Daoy (cell line): ENCODE results near the gene SMYD3. TPM values are rescaled to one million over a fixed set of nuclear protein-coding genes. Genes with fewer than 3 reads are reported as not detected.
"Not testable (repeated sequence)": the region's sequence is repeated elsewhere in the genome, so short reads cannot be mapped to it uniquely, and the experiment has no call there.

Experiments
- DNase-seq: peaks from one replicate; pipeline ENCODE4 v3.0.0-alpha.2; 2015; ENCODE audit warnings: low read depth
- total RNA-seq: library from RNA; depleted of rRNA; stranded (reverse); fragments of >200 nt; shearing (Covaris generic); gene quantifications from 2 replicates; pipeline ENCODE4 v1.2.3, GENCODE V29; 2014

SMYD3 gene
- total RNA-seq, 1 experiment from 2014 or later: 21.4 TPM

DNA sequence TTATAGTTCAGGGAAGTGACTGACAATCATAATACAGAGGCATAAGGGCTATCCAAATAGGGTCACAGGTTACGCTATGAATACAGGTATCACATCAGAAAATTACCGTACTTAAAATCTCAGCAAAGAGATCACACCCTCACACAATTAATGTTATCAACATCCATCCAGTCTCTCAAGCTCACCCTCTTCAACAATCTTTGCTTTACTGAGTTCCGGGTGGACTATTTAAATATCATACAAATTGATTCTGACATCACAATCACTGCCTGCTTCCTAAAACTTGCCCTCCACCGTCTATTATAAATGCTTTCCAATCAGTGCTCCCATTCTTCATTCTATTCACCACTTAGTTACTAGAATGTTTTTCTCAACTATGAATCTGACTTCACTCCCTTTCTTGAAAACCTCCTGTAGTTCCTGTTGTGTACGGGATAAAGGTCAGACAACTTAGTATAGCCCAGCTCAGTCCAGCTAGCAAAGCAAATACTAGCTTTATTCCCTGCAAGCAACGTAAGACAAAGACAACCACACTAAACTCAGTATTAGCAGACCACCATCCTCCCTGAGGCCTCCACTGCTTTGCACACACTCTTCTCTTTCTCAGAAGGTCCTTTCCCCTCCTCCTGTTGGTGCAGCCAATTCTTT, 398.7 kb downstream of the SMYD3 start:
- no peak for DNase-seq

DNA sequence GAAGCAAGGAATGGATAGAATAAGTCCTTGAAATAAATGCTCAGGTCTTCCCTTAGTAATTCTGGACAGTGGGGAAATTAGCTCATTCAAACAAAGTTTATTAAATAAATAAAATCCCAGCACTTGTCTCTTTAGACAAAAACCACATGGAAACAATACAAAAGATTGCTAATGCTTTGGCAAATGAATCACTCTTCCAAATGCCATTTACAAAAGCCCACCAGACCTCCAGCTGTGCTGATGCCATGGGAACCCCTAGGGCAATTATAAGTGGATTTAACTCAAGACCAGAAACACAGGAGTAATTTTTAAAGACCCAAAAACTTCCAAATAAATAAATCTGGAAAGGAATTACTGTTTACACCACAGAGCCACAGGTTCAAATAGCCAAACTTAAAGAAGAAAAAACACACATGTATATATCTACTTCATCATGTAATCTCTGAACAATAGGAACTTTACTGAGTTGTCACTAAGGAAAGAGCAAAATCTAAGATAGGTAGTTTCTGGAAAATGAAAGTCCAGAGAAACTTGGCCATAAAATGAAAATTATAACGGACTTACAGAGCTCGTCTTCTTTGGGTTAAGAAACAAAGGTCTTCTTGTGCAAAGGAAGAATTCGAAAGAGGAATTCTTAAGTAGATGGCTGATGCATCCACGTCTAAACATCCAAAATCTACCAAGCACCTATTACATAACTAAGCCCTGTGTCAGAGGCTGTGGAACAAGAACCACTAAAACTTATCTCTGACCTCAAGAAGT, 399.4 kb downstream of the SMYD3 start:
- peak; percentile 86 for DNase-seq

DNA sequence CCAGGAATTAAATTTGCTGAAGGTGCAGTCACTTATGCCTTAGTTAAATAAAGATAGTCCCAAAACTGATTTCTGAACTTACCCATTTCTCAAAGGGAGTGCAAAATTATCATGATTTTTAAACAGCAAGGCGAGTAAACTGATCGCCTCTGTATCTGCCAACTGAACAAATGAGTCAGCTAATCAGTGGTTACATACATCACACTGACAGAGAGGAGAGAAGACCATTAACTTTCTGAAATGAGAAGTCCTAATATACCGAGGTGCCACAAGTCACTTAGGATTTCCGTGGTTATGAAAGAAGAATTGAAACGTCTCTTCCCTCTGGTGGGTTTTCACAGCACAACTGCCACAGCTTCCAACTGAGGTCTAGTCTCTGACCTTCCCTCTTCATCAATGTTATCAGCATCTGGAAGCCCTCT, 400.7 kb downstream of the SMYD3 start:
- peak; percentile 54 for DNase-seq

DNA sequence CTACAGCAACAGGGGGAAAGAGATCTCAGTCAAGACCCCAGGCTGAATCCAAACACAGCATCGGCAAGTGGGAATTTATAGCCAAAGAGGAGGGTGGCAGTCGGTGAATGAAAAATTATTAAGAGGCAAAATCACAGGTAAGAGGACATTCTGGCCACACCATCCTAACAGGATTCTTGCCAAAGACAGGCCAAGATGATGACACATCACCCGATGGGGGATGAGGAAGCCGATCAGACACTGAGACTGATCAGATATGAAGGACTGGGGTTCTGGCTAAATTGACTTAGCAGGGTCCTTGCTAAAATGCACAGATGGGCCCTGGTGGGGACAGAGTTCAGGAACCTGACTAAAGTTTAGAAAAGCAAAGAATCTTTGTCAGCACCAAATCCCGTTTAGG, 402.2 kb downstream of the SMYD3 start:
- no peak for DNase-seq

DNA sequence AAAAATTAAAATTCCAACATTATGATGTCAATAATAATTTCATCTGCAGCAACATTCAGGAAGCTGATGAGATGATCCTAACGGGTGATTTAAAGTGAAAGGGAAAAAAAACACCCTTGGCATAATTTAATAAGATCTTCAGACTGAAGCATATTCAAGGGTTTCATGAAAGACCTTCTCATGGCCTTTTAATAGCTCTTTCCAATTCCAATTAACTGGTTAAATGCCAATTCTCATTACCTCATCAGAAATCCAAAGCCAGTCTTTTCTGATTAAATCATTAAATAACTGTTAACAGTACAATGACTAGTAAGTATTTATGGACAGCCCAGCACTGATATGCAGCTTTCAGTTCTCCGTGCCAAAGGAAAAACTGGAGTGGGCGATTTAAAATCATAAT, 407.5 kb downstream of the SMYD3 start:
- DNase-seq: no peak

DNA sequence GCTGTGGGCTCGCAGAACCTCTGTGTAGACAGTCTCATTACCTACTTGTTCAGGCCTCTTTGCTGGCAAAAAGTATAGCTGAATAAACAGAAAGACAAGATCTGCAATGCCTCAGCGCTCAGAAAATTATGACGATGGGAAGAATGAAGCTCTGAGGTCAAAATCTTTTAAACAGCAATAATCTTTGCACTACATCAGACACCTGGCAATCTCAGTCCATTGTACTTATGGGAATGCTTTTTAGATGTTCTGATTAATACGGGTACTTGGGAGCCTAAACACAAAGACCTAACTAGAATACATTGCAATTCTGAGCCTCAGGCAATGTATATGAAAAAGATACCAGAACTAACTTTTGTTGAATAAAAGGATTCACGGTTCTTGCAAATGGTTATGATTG, 410.7 kb downstream of the SMYD3 start:
- DNase-seq: no peak

DNA sequence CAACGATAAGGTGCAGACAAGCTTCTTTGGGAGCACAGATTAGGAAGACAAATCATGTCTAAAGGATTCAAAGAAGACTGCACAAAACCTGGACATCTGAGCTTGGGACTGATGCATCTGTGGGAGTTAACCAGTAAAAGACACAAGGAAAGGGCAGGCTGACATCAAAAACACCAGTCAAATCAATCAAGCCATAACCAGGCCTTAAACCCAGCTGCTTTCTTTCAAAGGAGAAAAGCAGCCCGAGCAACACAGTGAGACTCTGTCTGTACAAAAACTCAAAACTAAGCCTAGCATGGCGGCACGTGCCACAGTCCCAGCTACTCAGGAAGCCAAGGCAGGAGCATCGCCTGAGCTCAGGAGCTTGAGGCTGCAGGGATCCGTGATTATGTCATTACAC, 411.6 kb downstream of the SMYD3 start:
- no peak for DNase-seq

DNA sequence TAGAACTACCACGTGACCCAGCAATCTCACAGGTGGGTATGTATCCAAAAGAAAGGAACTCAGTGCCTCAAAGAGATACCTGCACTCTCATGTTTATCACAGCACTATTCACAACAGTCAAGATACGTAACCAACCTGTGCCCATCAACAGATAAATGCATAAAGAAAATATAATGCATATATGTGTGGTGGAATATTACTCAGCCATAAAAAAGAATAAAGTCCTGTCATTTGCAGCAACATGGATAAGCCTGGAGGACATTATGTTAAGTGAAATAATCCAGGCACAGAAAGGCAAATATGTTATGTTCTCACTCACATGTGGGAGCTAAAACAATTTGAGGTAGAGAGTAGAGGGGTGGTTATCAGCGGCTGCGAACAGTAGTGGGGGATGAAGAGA, 413.8 kb downstream of the SMYD3 start:
- DNase-seq: no peak

DNA sequence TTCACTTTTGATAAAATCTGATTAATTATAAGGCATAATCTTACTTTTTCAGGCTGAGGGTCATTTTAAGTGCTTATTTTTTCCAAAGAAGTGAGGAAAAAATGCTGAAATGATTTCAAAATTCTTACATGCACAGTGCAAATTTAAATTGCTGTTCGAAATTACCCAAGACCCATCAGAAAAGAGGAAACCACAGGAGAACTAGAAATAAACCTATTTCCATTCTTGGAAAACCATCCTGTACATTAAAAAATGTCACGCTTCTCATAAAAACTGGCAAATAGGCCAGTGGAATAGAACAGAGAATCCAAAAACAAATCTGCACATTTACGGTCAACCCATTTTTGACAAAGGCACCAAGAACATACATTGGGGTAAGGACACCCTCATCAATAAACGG, 414.9 kb downstream of the SMYD3 start:
- no peak for DNase-seq

DNA sequence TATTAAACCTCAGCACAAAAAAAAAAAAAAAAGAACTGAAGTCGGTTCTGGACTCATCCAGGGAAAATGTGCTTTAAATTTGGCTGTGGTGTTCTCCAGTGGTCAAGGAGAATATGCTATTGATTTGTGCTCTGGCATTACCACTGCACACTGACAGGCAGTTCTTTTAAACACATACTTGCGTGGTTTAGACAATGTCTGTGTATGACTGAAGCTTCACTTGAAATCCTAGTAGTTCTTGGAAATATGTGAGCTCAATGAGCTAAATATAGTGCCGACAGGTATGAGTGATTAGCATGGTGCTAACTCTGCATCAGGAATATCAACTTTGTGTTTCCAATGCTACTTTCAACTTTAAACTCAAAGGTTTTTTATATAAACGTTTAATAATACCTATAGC, 415.6 kb downstream of the SMYD3 start:
- no peak for DNase-seq

DNA sequence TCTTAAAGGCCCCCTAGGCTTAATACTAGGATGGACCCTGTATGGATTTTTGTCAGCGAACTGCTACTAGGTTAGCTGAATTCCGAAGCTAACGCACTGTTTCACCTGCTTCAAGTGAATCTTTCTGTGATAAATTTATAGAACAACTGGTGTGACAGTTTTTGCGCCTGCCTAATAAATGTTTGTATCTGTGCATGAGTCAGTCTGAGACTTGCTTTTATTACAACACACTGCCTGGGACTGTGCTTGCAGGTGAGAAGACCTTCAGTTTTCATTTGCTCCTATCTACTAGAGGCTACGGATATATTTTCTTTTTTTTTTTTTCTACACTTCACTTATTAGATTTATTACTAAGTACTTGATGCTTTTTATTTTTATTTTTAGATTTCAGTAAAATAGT, 420.9 kb downstream of the SMYD3 start:
- DNase-seq: no peak

DNA sequence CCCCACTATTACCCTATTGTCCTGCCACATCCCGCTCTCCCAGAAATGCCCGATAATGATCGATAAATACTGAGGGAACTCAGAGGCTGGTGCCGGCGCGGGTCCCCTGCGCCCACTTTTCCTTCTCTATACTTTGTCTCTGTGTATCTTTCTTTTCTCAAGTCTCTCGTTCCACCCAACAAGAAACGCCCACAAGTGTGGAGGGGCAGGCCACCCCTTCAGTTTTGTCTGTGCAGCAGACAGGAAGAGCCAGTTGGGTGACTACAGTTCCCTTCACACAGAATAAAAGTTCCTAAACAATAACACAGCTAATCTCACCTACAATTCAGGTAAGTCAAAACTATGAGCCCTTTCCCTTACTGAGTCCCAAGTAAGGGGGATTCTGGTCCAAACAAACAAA, 423.7 kb downstream of the SMYD3 start:
- DNase-seq: no peak

DNA sequence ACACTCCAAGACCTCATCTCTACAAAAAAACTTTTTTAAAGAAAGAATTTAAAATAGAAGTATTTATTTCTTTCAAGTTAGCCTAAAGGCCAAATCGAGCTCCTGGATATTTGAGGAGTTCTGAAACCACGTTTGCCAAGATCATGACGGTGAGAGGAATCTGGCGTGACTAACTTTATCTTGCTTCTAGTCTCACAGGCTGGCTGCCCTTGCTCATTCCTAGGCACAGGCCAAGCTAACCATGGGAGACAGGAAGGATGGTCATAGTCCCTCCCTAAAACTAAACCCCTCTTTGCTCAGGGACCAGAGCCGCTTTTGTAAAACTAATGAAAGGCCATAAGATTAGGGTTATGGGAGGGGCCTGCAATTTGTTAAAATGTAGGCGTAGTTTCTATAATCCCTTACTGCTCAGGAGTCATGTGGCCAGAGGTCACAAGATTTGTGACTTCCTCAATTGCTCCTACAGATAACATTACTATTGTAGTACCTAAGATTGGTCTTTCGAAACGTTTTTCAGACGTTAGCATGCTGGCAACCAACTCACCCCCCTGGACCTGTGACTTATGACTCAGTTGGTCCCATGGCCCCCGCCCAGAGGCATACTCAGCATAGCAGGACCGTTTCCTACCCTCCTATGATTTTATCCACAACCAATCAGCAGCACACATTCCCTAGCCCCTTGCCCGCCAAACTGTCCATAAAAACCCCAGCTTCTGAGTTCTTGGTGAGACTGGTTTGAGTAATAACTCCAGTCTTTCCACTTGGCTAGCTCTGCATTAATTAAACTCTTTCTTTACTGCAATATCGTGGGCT, 425.0 kb downstream of the SMYD3 start:
- DNase-seq: no peak

DNA sequence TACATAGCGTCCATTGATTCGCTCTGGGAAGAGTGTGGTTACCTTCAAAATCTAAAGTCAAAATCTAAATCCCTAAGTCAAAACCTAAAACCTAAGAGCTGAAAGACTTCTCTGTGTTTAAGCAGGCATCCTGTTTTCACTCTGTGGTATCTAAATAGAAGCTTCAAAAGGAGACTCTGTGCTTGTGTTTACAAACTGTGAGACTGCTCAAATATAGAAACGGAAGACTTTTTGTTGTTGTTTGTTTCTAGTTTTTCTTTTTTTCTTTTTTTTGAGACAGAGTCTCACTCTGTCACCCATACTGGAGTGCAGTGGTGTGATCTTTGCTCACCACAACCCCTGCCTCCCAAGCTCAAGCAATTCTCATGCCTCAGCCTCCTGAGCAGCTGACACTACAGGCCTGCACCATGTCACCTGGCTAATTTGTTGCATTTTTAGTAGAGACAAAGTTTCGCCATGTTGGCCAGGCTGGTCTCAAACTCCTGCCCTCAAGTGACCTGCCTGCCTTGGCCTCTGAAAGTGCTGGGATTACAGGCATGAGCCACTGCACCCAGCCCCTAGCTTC, 425.9 kb downstream of the SMYD3 start:
- no peak for DNase-seq

DNA sequence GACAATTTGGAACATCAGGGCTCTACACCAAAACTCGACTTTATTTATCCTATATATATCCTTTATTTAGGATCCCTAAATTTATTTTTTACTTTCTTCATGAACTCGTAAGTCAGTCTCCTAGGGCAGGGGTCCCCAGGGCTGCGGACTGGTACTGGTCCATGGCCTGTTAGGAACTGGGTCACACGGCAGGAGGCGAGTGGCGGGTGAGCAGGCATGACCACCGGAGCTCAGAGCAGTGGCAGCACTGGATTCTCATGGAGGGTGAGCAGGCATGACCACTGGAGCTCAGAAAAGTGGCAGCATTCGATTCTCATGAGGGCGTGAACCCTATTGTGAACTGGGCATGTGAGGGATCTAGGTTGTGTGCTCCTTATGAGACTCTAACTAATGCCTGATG, 427.0 kb downstream of the SMYD3 start:
- no peak for DNase-seq

DNA sequence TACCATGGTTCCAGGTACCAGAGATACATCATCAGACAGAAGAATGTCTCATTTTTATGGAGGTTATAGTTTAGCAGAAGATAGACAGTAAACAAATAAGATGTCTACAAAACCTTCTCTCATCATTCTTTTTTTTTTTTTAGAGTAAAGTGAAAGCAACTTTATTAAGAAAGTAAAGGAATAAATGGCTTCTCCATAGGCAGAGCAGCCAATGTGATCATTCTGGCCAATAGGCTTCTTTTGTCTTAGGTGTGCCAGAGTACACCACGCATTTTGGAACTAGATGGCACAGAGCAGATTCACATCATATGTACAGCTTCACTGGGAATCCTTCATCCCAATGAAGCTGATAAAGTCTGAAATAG, 428.2 kb downstream of the SMYD3 start:
- DNase-seq: no peak

DNA sequence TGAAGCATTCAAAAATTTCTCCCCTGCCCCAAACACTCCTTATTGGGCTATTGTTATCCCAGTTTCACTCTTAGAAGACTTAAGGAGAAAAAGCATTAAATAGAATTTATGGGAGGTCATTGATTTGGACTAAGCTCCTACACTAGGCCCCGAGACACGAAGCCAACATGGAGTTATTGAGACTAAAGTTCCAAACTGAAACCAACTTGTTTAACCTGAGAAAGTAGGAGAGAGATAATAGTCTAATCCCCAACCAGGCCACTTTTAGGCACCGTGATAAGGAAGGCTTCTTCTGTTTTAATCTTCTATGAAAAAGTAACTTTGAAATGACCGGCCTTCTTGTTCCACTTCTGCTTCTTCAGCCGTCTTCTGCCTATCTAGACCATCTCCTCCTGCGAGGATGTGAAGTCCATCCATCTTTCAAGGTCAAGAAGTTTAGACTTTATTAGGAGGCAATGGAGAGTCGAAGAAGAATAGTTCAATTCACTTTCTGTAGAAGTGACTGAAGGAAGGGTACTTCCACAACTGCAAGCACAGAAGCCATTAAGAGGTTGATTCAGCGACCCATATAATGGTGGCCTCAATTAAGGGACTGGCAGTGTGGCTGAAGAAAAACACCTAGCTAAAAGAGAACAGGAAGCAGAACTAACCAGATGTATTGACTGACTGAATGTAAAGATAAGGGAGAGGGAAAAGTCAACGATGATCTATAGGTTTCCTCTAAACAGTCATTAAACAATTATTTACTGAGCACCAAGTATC, 428.8 kb downstream of the SMYD3 start:
- no peak for DNase-seq

DNA sequence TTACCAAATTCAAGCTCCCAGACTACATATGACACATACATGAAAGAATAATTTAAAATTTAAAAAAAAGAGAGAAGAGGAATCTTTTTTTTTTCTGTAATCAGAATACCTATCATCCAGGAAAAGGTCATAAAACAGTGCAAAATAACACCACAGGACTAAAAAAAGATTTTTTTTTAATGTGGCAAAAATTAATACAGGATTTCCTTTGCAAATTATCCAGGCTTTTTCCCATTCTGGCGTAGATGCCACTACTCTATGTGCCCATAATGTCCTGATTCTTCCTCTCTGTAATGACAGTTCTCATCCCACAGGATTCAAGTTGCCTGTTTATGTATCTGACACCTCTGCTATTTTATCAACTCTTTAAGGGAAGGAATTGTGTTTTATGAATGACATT, 429.6 kb downstream of the SMYD3 start:
- no peak for DNase-seq

DNA sequence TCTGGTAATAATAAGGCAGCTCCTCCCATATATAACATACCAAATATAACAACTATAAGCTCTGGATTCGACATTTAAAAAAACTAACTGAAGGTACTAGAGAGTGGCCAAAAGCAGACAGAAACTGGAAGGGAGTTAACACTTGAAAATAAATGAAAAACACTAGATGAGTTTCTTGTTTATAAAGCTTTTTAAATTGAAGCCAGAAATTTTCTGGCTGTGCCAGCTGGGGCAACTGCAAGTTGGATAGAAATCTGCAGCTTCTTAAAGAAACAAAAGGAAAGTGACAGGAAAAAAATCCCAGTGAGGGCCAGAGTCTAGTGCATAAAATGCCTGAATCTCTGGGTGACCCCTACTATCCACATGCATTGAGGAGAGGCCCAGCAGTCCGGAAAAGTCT, 432.7 kb downstream of the SMYD3 start:
- DNase-seq: no peak

DNA sequence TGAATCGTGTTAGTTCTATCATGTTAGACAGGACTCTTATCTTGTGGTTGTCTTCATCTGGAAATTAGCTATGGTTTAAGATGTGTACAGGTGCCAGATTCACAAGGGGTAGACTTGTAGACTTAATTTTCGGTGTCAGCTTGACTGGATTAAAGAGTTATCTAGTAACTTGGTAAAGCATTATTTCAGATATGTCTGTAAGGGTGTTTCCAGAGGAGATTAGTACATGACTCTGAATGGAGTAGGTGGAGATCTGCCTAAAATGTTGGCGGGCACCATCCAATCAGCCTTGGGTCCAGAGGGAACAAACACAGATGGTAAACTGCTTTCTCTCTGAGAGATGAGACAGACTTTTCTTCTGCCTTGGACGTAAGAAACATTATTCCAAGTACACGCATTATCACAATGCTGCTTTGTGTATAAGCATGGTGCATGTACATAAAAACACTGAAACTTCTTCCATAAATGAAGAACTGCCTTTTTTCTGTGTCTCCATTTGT, 434.6 kb downstream of the SMYD3 start:
- no peak for DNase-seq

DNA sequence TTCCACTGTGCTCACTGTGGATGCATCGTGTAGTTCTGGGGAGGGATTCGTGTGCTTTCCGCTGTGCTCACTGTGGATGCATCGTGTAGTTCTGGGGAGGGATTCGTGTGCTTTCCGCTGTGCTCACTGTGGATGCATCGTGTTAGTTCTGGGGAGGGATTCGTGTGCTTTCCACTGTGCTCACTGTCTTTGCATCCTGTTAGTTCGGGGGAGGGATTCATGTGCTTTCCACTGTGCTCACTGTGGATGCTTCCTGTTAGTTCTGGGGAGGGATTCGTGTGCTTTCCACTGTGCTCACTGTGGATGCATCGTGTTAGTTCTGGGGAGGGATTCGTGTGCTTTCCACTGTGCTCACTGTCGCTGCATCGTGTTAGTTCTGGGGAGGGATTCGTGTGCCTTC, 435.1 kb downstream of the SMYD3 start:
- peak; percentile 9 for DNase-seq

DNA sequence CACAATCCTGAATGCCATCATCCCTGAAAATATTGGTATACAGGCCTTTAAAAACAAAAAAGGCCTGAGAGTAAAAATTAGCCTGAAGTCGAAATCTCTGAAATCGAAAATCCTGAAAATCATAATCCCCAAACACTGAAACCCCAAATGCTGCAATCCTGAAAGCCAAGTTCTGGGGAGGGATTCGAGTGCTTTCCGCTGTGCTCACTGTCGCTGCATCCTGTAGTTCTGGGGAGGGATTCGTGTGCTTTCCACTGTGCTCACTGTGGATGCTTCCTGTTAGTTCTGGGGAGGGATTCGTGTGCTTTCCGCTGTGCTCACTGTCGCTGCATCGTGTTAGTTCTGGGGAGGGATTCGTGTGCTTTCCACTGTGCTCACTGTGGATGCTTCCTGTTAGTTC, 435.5 kb downstream of the SMYD3 start:
- DNase-seq: not testable (repeated sequence)
